CD4-positive, alpha-beta T cell treated with Interleukin-4 for 4 hours (primary cell): ENCODE measurements around the gene ATG2A.

ENCODE experiments used
- DNase-seq: peaks from one replicate; pipeline ENCODE4 v3.0.0-alpha.2; 2020

The ATG2A gene

GRCh38 chr11:64883575-64883974 is 33.4 kb downstream of the ATG2A start:
- DNase-seq = no peak

DNA sequence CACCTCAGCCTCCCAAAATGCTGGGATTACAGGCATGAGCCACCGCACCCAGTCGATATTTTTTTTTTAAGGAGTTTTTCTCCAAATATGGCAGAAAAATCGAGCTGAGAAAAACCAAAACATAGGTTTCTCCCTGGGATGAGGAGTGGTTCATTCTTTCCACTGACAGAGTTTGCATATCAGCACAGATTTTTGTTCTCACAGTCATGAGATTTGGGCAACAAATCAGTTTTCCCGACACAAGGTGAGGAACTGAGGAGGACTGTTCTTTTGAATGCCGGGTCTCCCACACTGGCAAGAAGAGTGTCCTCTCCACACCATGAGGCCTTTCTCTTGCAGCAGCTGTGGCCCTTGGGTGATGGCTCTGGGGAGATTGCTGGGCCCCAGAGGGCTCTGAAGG is 34.8 kb downstream of the ATG2A start:
- DNase-seq = no peak

DNA sequence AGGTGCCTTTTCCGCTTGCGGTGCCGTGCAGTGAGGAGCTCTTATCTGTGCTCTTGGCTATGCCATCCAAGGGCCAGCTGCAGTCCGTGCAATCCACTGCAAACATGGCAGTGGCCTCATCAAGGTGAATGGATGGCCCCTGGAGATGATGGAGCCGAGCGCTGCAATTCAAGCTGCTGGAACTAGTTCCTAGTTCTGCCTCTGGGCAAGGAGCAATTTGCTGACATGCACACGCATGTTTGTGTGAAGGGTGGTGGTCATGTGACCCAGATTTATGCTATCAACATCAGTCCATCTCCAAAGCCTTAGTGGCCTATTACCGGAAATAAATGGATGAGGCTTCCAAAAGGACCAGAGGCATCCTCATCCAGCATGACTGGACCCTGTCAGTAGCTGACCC is 35.5 kb downstream of the ATG2A start:
- DNase-seq = no peak

DNA sequence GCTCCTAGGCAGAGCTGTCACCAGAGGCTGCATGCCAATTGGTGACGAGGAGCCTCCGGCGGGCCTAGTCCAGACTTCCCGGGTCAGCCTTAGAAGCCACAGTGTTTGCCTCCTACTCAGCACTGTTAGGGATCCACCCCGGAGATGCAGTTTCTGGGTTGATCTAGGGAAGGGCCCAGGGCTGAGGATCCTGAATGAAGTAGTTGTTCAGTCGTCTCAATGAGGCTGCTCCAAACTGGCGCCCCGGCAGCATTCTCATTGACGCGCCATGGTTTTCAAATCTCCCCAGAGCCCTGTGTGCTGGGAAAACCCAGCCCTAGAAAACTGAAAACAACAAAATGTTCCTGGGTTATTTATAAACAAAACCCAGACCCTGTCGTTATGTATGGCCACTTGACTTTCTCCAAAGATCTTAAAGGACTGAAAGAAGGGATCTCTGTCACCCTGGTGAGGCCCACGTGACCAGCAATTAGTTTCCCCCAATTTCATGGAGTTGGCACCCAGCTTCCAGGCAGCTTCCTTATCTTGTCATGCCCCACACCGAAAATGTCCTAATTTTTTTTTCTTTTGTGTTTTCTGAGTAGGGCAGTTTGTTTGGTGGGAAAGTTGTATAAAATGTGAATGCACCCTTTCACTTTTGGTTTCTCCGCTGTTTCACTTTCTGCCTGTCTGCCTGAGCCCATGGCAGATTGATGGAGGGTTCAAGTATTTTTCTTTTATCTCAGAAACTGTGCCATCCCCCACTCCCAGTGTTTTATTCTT is 36.6 kb downstream of the ATG2A start:
- peak; percentile 56 for DNase-seq

GRCh38 chr11:64879244-64879900 is 37.6 kb downstream of the ATG2A start:
- no peak for DNase-seq

- peak; percentile 99 for DNase-seq
These were observed 38.3 kb downstream of the ATG2A start, which contains the start of gene EHD1 for GRCh38 chr11:64878494-64879243. EHD1 (minus strand) TSS chr11:64878621; CDS start chr11:64878464, 157 bp downstream.

DNA sequence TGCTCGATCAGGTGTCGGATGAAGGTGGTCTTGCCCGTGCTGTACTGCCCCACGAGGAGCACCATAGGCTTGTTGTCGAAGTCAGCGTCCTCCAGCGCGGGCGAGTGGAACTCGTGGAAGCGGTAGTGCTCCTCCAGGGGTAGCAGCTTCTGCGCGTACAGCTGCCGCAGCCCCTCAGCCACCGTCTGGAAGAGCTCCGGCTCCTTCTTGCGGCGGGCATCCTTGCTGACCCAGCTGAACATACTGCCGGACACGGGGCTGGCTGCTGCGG is 38.9 kb downstream of the ATG2A start:
- DNase-seq = no peak

GRCh38 chr11:64877390-64878222 is 39.4 kb downstream of the ATG2A start:
- DNase-seq = no peak

DNA sequence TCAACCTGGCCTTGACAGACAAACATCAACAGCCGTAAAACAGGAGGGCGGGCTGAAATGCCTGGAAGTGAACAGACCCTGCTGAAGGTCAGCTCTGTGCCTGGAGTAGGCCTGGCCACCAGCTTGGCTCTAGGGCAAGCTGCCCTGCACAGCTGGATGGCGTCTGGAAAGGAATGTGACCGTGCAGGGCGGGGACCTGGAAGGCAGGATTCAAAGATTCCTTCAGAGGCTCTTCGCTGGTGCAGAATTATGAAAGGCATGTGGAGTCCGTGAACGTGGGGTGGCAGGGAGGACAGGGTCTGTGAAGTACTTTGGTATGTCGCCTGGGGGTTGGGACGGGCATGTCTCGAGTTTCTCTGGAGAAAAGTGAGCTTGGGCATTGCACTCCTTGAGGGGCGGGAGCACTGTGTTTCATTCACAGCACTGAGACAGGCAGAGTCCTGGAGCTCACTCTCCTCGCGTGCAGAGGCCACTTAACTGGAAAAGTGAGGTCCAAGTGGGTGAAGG is 40.1 kb downstream of the ATG2A start:
- no peak for DNase-seq

- DNase-seq = no peak
These were observed 40.7 kb downstream of the ATG2A start for GRCh38 chr11:64876229-64876750.

- DNase-seq = no peak
These were observed 41.4 kb downstream of the ATG2A start for GRCh38 chr11:64875369-64876228.

DNA sequence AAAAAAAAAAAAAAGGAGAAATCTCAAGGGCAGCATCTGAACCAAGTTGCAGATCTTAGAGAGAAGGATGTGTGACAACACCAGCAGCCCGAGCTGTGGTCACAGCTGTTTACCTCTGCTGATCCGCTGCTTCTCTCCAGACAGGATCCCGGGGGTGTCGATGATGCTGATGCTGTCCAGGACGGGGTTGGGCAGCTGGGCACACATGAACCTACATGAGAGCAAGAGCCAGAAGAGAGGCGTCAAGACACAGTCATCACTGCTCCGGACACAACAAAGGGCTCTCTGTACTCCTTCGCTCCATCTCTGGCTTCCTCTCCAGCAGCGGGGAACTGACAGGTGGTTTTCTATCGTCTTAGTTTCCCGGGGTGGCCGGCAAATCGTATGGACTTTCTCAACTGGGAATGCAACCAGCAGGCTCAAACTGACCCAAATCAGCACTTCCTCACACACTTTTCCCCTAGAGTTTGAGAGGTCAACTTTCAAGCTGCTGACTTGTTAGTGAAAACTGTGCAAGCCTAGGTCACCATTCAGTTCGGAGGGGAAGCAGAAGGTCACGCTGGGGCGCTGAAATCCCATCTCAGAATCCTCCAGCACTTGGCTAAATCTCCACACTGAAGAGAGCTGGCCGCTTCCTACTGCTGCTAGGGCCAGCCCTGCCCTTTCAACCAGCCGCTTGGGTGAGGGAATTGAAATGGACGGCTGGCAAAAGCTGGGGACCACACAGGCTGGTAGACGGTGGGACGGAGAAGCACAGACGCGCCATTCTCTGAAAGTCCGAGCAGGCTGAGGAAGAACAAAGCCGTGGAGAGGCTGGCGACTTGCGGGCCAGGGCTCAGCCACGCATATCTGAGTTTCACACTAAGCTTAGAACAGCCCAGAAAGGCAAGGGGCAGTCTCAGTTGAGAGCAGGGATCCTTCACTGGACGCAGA is 42.4 kb downstream of the ATG2A start:
- peak; percentile 62 for DNase-seq

DNA sequence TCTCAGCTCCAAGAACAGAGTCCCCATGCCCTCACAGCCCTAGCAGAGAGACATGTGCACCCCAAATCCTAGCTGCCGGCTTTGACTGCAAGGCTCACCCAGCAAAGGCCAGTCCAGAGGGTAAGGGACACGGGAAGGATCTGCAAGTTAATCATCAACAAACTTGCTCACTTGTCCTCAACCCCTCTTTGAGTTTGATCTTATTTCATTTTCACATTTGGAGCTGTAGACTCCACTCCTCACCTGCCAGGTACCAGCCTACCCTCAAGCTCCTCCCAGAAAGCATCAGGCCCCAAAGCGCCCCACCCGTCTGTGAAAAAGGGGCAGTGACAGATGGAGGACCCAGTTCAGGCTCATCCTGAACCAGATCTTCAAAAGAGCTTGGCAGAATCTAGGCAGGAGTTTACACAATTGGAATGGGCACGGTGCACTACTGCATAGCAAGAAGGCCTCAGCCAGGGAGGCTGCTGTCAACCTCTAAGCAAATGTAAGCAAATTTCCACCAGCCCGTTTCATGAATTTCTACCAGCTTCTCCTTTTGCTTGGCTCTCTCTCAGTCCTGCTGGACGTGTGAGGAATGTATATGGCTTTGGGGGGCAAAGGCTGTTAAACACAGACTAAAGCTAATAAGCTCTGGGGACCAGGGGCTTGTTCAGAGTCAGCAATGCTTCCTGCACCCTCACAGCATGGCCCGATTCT is 44.1 kb downstream of the ATG2A start:
- no peak for DNase-seq

DNA sequence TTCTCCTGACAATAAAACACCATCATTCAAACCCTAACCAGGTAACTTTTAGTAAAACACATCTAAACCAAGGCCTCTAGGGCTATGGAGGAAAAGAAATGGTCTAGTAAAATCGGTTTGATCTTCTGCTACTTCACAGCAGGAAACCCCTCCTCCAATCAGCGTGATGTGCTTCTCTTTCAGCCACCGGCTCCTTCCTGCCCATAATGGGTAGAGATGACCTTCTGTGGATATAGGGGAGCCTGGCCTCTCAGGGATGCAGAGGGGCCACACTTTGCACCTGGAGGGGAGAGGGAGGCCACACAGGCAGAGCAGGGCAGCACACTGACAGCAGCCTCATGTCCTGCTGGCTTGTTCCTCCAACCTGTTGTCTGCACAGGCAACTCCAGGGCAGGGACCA is 45.5 kb downstream of the ATG2A start:
- DNase-seq = no peak

DNA sequence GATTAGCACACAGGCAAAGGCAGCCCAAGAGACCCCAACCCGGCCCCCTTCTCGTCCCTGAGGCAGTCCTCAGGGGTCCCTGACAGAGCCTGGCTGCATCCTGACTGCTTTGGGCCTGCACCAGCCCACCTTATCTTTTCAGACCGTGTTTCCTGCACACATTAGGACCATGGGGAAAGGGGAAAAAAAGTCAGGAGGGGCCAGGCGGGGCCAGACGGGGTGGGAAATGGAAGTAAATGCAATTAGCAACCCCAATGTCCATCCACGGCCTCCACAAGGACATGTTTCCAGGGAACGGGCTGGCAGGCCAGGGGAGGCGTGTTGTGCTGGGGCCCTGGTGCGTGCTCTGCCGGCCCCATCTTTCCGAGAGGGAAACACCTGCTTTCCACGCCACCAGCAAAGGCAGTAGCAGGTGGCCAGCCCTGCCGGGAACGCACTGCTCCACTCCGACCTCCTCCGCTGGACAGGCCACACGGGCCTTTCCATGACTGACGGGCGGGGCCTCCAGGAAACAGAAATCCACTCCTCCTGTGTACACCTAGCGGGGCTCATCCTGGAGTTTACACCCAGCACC is 46.0 kb downstream of the ATG2A start:
- no peak for DNase-seq

GRCh38 chr11:64870176-64870892 is 46.7 kb downstream of the ATG2A start:
- no peak for DNase-seq

GRCh38 chr11:64869571-64870175 is 47.3 kb downstream of the ATG2A start:
- no peak for DNase-seq

- no peak for DNase-seq
These were observed 48.0 kb downstream of the ATG2A start for GRCh38 chr11:64868904-64869570.
